GM19239 (cell line): Measurements from ENCODE around the gene PSTPIP2.
"Not testable (repeated sequence)": the region's sequence is repeated elsewhere in the genome, so short reads cannot be mapped to it uniquely, and the experiment has no call there.

Source experiments
- DNase-seq: peaks from one replicate; pipeline ENCODE4 v3.0.0; 2011; ENCODE audit warnings: low spot score; ENCODE audit not compliant: insufficient read length
- FAIRE-seq: peaks from 2 replicates; lab custom pipeline; 2011; peaks lifted over from hg19 to GRCh38; lab: Jason Lieb, UNC

The PSTPIP2 gene

DNA sequence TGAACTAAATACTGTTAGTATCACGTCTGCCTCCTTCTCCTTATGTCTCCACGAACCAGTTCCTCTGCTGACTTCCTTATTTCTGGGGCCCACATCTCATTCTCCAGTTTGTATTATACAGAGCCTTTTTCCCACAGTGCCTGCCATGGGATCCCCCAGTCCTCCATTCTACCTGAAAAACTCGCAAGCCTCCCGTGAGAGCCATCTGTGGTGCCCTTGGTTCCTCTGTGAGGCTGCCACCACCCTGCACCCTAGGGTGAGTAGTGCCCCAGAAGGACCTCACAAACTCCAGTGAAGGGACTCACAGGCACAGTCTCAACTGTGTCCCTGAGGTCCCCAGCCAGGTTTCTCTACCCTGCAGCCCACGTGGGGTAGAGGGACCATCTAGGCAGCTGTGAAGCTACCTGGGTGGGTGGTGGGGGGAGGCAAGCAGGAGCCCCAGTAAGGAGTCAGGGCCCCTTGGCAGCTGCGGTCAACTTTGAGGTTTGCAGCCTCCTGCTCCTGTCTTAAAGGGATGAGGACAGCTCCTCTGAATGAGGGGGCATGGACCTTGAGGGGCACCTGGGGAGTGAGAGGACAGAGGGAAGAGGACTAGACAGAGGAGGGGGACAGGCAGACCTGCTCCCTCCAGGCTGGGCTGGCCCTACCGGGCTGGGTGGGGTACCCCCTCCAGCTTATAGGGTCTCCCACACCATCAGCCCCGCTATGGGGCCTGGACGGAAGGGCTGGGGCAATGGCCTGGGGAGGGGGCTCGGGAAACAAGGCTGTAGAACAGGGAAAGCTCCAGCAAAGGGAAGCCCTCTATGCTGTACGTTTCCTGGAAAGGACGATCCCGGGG is 1.0 kb downstream of the PSTPIP2 start:
- FAIRE-seq (peak; percentile 79), DNase-seq (no peak)

DNA sequence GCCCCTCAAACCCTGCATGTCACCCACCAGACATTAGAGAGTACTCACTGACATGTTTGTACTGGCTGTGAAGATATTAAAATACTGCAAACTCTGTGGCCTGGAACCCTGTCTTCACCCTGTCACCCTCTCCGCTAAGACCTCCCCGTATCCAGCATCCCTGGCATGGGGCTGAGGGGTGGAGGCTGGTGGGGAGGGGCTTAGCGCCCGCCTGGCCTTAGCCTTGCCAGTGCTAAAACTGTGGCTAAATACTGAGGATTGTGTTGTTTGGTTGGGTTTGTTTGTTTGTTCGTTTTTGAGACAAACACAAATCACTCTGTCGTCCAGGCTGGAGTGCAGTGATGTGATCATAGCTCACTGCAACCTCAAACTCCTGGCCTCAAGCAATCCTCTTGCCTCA is 1.8 kb downstream of the PSTPIP2 start:
- no peak for FAIRE-seq
- no peak for DNase-seq

DNA sequence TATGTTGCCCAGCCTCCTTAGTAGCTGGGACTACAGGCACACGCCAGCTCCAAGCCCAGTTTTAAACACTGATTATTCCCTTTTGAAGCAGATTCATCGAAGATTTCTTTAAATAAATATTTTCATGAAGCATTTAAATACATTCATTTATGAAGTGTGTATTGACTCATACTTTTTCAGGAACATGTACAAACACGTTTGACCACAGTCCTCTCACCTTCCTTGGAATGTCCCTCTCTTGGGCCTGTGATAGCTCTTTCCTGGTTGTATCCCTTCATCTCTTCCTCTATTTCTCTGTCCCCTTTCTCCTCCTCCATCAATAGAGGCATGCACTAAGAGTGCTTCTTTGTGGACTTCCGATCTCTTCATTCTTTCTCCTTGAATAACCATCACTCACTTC is 2.5 kb downstream of the PSTPIP2 start:
- peak; percentile 39 for FAIRE-seq
- no peak for DNase-seq

DNA sequence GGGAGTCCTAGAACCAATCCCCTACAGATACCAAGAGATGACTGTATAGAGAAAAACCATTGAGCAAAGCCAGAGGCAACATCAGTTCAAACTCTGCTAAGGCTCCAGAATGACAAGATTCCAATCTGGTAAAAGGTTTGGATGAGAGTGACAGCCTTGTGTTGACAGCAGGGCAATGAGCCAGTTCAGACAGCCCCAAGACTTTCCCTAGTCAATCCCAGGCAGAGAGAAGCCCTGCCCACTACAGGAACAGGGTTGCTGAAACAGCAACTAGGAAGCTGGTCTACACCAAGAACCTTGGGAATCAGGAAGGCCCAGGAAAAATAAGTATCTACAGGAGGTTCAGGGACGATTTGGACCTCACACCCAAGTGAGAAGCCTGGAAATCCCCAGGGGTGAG is 3.3 kb downstream of the PSTPIP2 start:
- peak; percentile 48 for FAIRE-seq
- no peak for DNase-seq

DNA sequence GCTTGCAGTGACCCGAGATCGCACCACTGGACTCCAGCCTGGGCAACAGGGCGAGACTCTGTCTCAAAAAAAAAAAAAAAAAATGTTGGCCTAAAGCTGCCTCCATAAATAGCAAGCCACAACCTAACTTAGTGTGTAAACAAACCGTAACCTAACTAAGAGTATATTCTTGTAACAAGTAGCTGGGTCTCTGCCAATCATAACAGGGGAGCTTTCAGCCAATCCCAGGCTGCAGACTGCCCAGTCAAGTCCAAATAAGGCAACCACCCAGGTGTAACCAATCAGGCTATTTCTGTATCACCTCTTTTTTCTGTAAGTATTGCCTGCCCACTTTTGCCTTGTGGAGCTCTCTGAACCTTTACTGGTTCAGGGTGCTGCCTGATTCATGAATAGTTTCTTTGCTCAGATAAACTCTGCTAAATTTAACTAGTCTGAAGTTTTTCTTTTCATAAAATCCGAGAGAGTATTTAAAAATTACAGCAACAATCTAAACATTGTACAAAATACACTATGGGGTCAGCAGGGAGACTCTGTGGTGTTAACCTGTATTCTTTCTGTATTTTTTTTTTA is 4.5 kb downstream of the PSTPIP2 start:
- no peak for DNase-seq
- no peak for FAIRE-seq

DNA sequence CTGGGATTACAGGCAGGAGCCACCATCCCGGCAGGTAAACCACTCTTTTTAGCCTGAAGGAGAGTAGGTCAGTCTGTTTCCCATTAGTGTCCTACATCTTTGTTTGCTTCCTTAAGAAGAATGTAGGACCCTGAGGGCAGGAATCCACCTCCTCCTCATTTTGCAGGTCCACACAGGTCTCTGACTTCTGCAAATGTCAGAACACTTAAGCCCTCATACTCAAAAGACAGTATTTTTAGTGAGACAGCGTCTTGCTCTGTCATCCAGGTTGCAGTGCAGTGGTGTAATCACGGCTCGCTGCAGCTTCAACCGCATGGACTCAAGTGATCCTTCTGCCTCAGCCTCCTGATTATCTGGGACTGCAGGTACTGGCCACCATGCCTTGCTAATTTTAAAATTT is 9.3 kb downstream of the PSTPIP2 start:
- no peak for FAIRE-seq
- no peak for DNase-seq

DNA sequence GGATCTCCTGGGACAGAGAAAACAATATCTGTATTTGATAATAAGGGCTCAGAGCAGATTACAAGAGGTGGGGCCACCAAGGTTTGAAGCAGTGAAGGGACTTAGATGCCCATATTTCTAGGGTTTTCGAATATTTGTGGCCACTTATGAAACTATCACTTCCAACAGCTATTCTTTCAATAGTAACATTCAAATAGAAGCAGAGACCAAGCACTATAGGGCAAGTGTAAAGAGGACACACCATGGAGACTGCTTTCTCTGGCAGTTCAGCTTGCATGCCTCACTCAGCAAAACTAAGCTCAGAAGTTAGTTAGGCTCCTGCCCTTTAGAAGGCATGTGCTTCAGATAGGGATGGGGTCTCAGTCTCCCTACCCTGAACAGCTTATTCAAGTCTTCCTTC is 10.3 kb downstream of the PSTPIP2 start:
- FAIRE-seq (no peak), DNase-seq (no peak)

DNA sequence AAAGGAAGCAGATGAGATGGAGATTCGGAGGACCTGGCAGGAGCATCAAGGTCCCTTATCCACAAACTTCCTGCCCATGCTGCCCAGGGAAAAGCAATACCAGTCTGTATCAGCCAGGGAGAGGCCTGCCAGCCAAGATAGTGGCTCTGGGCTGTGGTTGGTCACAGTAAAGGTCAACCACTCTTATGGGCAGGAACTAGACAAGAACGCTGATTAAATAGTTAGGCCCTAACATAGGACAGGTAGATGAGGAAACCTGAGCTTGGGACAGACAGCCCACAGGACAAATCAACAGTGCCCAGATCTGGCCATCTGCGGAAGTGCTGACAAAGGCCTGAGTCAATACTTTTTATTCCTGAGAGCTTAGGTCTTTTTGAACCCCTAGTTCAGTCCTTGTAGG is 10.7 kb downstream of the PSTPIP2 start:
- FAIRE-seq (no peak), DNase-seq (no peak)

DNA sequence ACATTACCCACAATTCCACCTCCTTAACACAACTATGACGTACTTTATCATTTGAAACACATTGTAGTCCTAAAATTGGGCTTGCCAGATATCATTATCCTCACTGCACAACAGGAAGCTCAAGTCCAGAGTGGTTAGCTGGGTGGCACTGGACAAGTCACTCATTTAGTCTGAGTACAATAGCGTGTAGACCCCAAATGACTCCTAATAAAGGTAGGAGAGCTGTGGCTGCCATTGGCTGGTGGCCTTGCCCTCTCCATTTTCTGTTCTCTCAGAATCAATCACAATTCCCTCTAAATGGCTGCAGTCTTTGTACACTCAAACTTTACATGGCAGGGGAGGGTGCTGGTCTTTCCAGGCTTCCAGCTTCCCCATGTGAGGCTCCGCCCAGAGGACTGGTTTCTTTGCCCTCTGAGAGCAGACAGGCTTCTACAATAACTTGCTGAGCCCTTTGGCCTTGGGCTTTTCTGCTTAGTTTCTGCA is 11.7 kb downstream of the PSTPIP2 start:
- FAIRE-seq (no peak), DNase-seq (no peak)

DNA sequence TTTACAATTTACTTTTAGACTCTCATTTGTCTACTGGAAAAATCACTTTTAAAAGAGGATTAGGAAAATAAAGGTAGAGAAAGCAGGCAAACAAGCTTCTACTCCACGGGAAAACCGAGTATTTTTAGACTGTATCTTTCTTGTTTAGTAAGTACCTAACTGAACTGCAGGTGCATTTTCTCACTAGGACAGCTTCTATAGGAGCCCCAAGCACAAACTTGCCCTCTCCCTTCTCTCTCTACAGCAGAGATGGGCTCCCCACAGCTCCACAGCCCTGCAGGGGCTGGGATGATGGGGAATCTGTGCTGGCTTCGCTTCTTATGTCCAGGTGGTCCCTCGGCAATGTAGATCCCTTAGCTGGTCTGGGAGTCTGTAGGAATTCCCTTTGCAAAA is 16.2 kb downstream of the PSTPIP2 start:
- FAIRE-seq, result no peak
- no peak for DNase-seq

DNA sequence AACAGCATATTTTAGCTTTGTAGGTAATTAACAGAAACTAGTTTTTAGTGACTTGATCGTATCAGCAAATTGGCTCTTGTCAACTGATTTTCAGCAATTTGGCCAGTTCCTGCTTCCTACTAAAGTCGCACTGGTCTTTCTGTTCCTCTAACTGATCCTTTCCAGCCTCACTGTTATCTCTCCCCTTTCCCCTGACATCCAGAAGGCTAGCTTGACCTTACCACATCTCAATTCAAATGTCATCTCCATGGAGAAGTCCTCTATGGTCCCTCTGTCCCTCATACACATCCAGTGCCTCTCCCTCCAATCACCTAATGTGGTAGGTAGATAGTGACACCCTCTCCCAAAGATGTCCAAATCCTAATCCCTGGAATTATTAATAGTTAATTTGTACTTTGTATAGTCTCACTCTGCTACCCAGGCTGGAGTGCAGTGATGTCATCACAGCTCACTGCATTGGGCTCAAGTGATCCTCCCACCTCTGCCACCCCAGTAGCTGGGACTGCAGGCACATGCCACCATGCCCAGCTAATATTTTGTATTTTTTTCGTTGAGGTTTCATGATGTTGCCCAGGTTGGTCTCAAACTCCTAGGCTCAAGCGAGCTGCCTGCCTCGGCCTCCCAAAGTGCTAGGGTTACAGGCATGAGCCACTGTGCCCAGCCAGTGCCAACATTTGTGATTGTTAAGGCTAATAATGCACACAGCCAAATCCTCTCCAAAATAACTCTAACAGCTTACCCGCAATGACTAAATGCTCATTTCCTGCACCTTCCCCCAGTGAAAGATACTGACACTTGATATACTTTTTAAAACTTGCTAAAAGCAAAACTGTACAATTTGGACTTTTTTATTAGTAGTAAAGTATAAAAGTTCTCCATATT is 16.9 kb downstream of the PSTPIP2 start:
- DNase-seq (no peak), FAIRE-seq (peak; percentile 88)

DNA sequence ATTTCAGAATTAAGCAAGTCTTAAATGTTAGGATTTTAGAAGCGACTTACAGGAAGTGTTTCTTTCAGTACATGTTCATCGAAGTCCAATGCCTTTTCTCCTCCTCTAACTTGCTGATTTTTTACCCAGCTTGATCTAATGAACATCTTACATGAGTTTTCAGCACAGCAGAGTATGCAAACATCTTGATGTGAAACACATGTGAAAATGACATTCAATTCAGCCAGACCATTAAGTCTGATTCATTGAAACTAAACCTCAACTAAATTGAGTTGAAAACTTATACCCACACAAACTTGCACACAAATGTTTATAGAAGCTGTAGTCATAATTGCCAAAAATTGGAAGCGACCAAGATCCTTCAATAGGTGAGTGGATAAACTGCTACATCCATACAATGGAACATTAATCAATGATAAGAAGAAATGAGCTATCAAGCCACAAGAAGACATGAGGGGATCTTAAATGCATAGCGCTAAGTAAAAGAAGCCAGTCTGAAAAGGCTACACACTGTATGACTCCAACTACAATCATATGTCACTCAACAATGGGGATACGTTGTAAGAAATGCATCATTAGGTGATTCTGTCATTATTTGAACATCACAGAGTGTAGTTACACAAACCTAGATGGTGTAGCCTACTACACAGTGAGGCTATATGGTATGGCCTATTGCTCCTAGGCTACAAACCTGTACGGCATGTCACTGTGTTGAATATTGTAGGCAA is 18.5 kb downstream of the PSTPIP2 start:
- DNase-seq (no peak), FAIRE-seq (no peak)

DNA sequence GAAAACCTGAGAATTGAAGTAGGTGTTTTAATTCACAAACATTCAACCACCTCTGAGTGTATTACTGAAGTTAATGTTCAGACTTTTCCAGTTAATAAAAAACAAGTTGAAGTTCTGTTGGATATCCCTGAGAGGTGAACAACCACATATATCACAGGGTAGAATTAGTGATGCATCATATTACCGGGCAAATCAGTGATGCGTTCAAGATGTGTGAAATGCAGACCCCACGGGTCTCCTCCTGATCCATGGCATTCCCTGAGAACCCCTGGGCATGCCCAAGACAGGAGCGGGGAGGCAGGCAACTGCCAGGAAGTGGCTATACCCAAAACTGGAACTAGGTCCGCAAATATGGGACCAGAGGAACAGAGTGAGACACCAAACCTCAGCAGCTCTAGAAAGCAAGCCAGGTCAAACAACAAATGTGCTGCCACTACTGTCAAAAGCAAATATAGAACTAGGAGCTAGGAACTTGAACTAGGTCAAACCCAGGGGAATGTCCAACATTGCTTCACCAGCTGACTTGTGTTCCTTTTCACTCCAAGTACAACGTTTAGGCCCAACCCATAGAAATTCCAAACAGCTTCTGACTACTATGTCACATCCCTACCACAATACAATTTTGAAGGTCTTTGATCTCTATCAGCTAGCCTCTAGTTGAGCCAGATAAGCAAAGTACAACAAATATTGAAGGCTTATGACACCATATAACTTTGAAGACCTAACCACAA is 20.2 kb downstream of the PSTPIP2 start:
- no peak for DNase-seq
- peak; percentile 48 for FAIRE-seq

DNA sequence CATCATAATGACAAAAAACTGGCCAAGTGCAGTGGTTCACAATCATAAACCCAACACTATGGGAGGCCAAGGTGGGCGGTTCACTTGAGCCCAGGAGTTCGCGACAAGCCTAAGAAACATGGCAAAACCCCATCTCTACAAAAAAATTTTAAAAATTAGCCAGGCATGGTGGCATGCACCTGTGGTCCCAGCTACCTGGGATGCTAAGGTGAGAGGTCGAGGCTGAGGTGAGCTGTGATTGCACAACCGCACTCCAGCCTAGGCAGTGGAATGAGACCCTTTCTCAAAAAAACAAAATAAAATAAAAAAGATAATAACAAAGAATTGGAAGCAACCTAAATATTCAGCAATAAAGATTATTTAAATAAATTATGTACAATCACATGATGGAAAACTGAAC is 21.8 kb downstream of the PSTPIP2 start:
- no peak for FAIRE-seq
- no peak for DNase-seq

DNA sequence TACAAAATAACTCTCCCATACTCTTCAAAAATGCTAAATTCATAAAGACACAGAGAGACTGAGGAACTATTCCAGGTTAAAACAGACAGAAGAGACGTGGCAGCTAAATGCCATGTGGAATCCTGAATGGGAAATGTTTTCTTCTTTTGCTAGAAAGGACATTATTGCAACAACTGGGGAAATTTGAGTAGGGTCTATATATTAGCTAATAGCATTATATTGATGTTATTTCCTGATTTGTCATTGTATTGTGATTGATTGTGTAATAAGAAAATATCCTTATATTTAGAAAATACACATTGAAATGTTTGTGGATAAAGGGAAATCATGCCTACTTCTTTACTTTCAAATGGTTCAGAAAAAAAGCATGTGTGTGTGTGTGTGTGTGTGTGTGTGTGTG is 23.4 kb downstream of the PSTPIP2 start:
- DNase-seq (no peak), FAIRE-seq (no peak)

DNA sequence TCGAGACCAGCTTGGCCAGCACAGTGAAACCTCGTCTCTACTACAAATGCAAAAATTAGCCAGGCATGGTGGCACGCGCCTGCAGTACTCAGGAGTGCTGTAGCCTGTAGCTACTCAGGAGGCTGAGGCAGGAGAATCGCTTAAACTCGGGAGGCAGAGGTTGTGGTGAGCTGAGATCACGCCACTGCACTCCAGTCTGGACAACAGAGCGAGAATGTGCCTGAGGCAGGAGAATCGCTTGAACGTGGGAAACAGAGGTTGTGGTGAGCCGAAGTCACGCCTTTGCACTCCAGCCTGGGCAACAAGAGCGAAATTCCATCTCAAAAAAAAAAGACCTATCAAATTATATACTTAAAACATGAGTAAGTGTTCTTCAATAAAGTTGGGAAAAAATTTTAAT is 24.7 kb downstream of the PSTPIP2 start:
- not testable (repeated sequence) for DNase-seq, FAIRE-seq

DNA sequence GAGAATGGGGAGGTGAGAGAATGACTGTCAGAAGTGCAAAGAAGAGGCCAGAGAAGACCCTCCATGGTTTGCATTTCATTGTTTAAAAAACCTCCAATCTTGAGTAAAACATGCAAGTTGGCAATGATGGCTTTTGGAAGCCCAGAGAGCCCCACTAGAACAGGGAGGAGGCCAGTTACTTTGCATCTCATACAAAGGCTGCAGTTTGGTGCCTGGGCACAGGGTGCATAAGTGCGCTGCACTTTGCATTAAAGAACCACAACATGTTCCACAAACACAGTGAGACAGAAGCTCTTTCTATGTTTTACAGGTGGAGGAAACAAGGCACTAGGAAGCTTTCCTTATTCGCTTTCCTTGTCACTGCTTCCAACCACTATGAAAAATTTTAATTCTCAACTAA is 25.4 kb downstream of the PSTPIP2 start:
- DNase-seq (no peak), FAIRE-seq (no peak)

DNA sequence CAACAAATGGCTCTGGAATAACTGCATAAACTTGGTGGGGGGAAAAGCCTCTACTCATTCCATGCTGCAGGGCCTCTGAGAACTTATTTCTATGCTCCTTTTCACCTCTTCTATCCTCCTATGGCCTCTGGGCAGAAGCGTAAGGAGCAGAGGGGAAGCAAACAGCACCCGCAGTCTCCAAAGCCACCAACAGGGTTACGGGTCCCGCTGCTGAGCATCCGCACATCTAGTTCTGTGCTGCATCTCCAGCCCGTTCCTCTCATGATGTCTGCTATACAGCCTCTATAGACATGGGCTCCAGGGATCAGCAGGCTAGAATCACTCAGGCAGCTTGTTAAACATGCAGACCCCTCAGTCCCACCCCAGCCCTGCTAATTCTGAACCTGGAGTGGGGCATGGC is 25.9 kb downstream of the PSTPIP2 start:
- no peak for FAIRE-seq
- DNase-seq, result no peak

DNA sequence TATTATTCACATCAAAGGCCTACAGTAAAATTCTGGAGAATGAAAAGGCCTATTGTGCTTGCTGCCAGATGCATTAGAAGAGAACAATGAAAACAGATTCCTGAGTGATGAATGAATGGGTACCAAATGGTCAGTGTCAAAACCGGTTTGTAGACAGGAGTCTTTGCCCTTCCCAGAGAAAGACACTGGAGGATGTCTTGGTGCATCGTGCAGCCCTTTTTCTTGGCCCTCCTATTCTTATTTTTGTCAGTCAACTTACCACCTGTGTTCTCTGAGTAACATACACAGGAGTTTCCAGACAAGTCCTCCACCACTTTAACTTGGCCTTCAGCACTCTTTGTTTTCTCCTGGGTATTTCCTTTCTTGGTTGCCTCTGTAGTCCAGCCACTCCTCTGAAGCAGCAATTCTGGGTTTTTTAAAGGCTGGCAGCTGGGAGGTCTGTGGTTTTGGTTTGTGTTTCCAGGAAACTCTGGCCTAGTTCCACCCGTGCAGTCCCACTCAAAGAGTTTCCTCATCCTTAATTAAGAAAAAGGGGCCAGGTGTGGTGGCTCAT is 29.4 kb downstream of the PSTPIP2 start:
- FAIRE-seq (peak; percentile 14), DNase-seq (no peak)
